Right ventricle myocardium superior (tissue), 1 donor: Measurements from ENCODE around the gene NDUFV2. TPM values are rescaled to one million over a fixed set of nuclear protein-coding genes. Genes with fewer than 3 reads are reported as not detected.
A peak's percentile ranks its signal among the peaks of the same experiment; 100 is the strongest.
"Not testable (repeated sequence)": the region's sequence is repeated elsewhere in the genome, so short reads cannot be mapped to it uniquely, and the experiment has no call there.

Source experiments
- ATAC-seq: fragments of 200-7000 bp; cut with Tn5 transposase; one replicate; pipeline ENCODE4 v1.9.1; 2020; ENCODE audit warnings: mild to moderate bottlenecking; ENCODE audit not compliant: poor library complexity
- DNase-seq: peaks from one replicate; pipeline ENCODE4 v3.0.0-alpha.2; 2020
- intact Hi-C: fragments of 100-400 bp; cut with DNase I; formaldehyde crosslinking; loops from one replicate; pipeline ENCODE4 v1.11.2; 2022
- total RNA-seq: library from RNA; stranded (reverse); fragmentation: NEBNext Ultra II Directional; extraction: Animal tissue kit (Norgen Biotek cat#: 25700); gene quantifications from one replicate; pipeline ENCODE4 v1.2.1, GENCODE V29; 2021
- donor health status: DM: no; HTN: yes; CAD: no; lungs with severe emphysema.

Gene NDUFV2
- total RNA-seq, 1 donor from 2014 or later: 521 TPM

DNA sequence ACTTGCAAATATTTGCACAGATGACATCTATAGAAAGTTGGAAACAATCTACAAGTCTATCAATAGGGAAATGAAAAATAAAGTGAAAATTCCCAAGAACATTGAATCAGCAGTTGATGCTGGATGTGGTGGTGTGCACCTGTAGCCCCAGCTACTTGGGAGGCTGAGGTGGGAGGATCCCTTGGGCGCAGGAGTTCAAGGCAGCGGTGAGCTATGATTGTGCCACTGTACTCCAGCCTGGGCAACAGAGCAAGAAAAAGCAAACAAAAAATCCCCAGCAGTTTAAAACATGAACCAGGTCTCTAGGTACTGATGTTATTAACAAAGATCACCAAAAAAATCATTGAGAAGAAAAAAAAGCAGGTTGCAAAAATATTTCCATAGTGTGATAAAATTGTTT lies 15.4 kb upstream of the NDUFV2 start:
- ATAC-seq (no peak), DNase-seq (no peak)
- intact Hi-C loops: no loop called here

- ATAC-seq (no peak), DNase-seq (no peak)
- intact Hi-C loops: no loop called here
Measured at GRCh38 chr18:9088252-9088651, 14.2 kb upstream of the NDUFV2 start.

GRCh38 chr18:9088727-9089126 lies 13.8 kb upstream of the NDUFV2 start:
- DNase-seq, ATAC-seq, intact Hi-C loops: not testable (repeated sequence)

DNA sequence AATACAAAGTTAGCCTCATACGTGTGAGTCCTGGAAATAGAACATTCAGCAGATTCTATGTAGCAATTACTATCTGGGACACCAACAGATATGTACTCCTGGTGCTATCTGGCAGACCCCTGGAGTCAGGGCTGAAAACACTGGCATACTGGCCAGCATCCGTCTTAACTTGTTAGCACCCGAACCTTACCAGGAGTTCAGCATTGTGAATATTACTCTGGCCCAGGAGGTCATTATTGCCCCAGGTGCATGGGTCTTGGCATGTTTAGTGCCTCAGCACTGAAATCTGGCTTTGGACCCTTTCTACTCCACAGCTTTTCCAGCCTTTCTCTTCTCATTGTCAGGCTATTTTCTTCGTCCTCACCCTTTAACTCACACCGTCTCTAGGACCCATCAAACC lies 11.9 kb upstream of the NDUFV2 start:
- no peak for ATAC-seq
- no peak for DNase-seq
- intact Hi-C loops: no loop called here

GRCh38 chr18:9091066-9091476 lies 11.4 kb upstream of the NDUFV2 start:
- no peak for DNase-seq
- intact Hi-C loops: no loop called here
- no peak for ATAC-seq

GRCh38 chr18:9092665-9093064 lies 9.8 kb upstream of the NDUFV2 start:
- DNase-seq (no peak), ATAC-seq (no peak)
- intact Hi-C loops: no loop called here

DNA sequence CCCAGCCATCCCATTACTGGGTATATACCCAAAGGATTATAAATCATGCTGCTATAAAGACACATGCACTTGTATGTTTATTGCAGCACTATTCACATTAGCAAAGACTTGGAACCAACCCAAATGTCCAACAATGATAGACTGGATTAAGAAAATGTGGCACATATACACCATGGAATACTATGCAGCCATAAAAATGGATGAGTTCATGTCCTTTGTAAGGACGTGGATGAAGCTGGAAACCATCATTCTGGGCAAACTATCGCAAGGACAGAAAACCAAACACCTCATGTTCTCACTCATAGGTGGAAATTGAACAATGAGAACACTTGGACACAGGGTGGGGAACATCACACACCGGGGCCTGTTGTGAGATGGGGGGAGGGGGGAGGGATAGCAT lies 9.4 kb upstream of the NDUFV2 start:
- not testable (repeated sequence) for DNase-seq, ATAC-seq

GRCh38 chr18:9094307-9095226 lies 7.9 kb upstream of the NDUFV2 start:
- intact Hi-C loops: no loop called here
- ATAC-seq (no peak), DNase-seq (no peak)

More for the DNA sequence above, 9.4 kb upstream of the NDUFV2 start:
- intact Hi-C loops: not testable (repeated sequence)

DNA sequence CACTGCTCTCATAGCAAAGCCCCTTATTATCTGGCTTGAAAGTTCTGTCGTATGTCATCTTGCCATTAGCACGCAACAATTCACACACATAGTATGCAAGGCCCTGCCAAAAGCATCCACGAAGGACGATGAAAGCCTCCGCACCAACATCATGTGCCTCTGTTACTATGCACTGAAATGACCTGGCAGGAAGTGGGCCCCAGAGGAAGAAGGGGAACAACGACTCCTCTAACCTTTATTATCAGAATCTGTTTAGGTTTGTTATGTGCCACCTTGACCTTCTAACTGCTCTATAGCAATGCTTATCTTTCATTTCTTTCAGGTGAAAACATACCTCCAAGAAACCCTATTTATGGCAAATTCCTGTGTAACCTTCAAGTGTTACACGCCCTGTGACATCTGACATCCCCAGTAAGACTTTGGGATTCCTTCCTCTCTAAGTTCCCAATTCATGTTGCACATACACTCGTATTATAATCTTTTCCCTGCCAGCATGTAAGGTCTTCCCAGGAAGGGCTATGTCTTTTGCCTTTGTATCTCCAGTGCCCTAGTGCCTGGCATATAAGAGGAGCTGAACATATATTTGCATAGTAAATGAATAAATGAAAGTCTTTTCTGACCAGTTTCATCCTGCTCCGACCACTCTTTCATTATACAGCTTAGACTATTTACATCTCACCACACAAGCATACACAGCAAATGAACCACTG lies 7.0 kb upstream of the NDUFV2 start:
- ATAC-seq (no peak), DNase-seq (no peak)
- intact Hi-C loops: no loop called here

DNA sequence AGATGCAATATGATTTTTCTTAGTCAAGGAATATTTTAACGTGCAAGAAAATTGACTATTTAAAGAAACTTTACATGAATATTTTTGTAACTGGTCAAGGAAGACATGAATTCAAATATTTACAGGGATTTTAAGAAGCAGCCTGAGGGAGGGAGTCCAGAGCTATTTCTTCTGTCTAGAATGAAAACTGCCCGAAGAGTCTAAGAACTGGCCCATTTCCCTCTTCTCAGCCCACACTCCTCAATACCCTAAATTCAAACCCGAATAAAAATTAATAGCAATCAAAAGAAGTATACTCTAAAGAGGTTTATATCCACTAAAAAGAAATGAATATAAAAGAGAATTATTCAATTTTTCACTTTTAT lies 6.5 kb upstream of the NDUFV2 start:
- intact Hi-C loops: no loop called here
- no peak for ATAC-seq
- no peak for DNase-seq

- intact Hi-C loops: no loop called here
Measured at GRCh38 chr18:9096685-9097084, 5.8 kb upstream of the NDUFV2 start.

GRCh38 chr18:9097349-9097748 lies 5.2 kb upstream of the NDUFV2 start:
- intact Hi-C loops: no loop called here

More at GRCh38 chr18:9096685-9097084, 5.8 kb upstream of the NDUFV2 start:
- no peak for DNase-seq
- no peak for ATAC-seq

GRCh38 chr18:9100796-9101195 lies 1.7 kb upstream of the NDUFV2 start:
- no peak for ATAC-seq
- intact Hi-C loops: loop anchor here (5.0 kb wide), 1 partner anchor 37 kb away; the partner anchor contains the start of gene ANKRD12
- DNase-seq: no peak

More at GRCh38 chr18:9097349-9097748, 5.2 kb upstream of the NDUFV2 start:
- ATAC-seq: no peak
- no peak for DNase-seq

DNA sequence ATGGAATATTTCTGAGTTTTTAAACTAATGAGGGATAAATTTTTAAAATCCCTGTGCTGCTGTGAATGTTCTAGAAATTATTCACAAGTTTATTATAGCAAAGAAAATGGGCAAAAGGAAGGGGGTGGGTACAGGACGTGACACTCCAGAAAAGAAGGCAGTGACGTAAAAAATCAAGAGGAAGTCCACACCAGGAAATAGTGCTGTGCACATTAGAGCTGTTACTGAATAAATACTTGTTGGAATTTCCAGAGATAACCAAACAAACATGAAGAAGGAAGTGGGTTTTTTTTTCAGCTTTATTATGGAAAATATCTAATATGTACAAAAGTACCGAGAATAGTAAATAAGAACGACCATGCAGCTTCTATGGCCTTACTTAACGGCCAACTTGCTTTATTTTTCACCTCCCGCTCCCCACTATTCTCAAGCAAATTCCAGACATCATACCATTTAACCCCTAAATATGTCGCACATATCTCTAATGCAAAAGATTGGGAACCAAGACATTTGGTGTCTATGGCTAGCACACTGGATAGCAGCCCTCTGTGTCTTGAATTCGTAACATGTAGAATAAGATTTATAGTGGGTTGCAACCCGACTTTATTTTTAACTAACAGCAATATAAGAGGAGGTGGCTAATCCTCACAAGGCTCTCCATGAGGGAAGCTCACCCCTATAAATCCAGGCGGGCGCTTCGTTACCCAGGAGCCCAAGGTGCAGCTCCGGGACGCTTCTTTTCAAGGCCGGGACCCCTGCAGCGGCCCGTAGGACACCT lies 580 bp upstream of the NDUFV2 start:
- intact Hi-C loops: loop anchor here (5.0 kb wide), 1 partner anchor 35 kb away; the partner anchor contains the start of gene ANKRD12
- DNase-seq (no peak), ATAC-seq (peak; percentile 25)

GRCh38 chr18:9103376-9103873 lies 926 bp downstream of the NDUFV2 start:
- intact Hi-C loops: loop anchor here (5.0 kb wide), 1 partner anchor 34 kb away; the partner anchor contains the start of gene ANKRD12
- DNase-seq (no peak), ATAC-seq (no peak)

GRCh38 chr18:9104244-9104901 lies 1.9 kb downstream of the NDUFV2 start:
- DNase-seq (no peak), ATAC-seq (no peak)
- intact Hi-C loops: loop anchor here (5.0 kb wide), 1 partner anchor 33 kb away; the partner anchor contains the start of gene ANKRD12

GRCh38 chr18:9105420-9105819 lies 2.9 kb downstream of the NDUFV2 start:
- no peak for ATAC-seq
- intact Hi-C loops: no loop called here

DNA sequence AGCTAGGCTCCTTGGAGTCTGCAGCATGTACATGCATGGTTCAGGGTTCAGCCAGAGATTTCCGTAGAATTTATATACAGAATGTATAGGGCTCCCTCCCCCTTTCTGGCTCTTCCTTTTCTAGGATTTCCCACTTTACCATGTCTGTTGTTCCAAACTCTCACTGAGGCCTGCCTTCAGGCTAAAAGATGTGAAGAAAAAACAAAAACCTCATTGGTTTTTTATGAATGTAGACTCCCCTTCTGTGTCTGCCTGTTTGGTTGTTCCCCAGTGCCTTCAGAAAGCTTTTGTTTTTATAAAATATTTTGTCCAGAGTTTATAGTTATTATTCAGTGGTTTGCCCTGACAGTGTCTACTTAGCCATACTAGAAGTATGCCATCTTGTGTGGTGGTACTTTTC lies 3.6 kb downstream of the NDUFV2 start:
- DNase-seq (no peak), ATAC-seq (no peak)
- intact Hi-C loops: no loop called here

More at GRCh38 chr18:9105420-9105819, 2.9 kb downstream of the NDUFV2 start:
- DNase-seq: no peak
